ENCODE data around the gene PLXNA4.

- TF ChIP-seq CTCF (IDR thresholded peaks at IDR 0.05; ENCODE audit: low read depth, low read length, missing input control), result no peak
- no peak for TF ChIP-seq GABPA (IDR thresholded peaks at IDR 0.05 in 1 of 2, conservative IDR thresholded peaks at IDR 0.05 in 1 of 2)
- TF ChIP-seq, protein P1, sequence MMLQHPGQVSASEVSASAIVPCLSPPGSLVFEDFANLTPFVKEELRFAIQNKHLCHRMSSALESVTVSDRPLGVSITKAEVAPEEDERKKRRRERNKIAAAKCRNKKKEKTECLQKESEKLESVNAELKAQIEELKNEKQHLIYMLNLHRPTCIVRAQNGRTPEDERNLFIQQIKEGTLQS (IDR thresholded peaks at IDR 0.05), result no peak
- TF ChIP-seq REST (IDR thresholded peaks at IDR 0.05), result no peak
- TF ChIP-seq RAD21 (IDR thresholded peaks at IDR 0.05), result no peak
Observed at GRCh38 chr7:132438926-132439325, 137.3 kb downstream of the PLXNA4 start.
